Endometrial microvascular endothelial cells (primary cell): Measurements from ENCODE around the gene ZNF286A. TPM values are rescaled to one million over a fixed set of nuclear protein-coding genes. Genes with fewer than 3 reads are reported as not detected.
"Not testable (repeated sequence)": the region's sequence is repeated elsewhere in the genome, so short reads cannot be mapped to it uniquely, and the experiment has no call there.

Experiments used
- in situ Hi-C: cut with HindIII; loops from 2 replicates; pipeline ENCODE4 v1.10.0; 2017; ENCODE audit warnings: low sequenced_read_pairs, low pct_unique_long_range_greater_than_20kb; ENCODE audit errors: inconsistent ontology term
- total RNA-seq: library from RNA; depleted of rRNA; stranded (reverse); fragments of >200 nt; gene quantifications from one replicate; pipeline ENCODE4 v1.2.3, GENCODE V29; 2015; ENCODE audit errors: inconsistent ontology term

The ZNF286A gene
- total RNA-seq, 1 donor from 2014 or later = 32.4 TPM

- in situ Hi-C loops = no loop called here
Observed at GRCh38 chr17:15742921-15743320, 43.4 kb downstream of the ZNF286A start.

- in situ Hi-C loops = no loop called here
Observed at GRCh38 chr17:15744074-15744676, 44.6 kb downstream of the ZNF286A start.

GRCh38 chr17:15744885-15745284, 45.3 kb downstream of the ZNF286A start:
- in situ Hi-C loops = no loop called here

- in situ Hi-C loops = not testable (repeated sequence)
Observed at GRCh38 chr17:15749403-15749802, 49.9 kb downstream of the ZNF286A start.

- in situ Hi-C loops = not testable (repeated sequence)
Observed at GRCh38 chr17:15768865-15769533, 69.4 kb downstream of the ZNF286A start.

Other genes with a start within 250 kb of the ZNF286A start
- not detected for gene CDRT4, start 232.1 kb upstream of the ZNF286A start, total RNA-seq
- gene TVP23C, start 136.3 kb upstream of the ZNF286A start, total RNA-seq = 17.7 TPM
- gene FBXW10B, start 80.0 kb upstream of the ZNF286A start, total RNA-seq = 0.37 TPM
- gene TRIM16, start 15.4 kb upstream of the ZNF286A start, total RNA-seq = 45.1 TPM
- not detected for gene TBC1D26, start 32.5 kb downstream of the ZNF286A start, total RNA-seq
- 47.8 TPM for gene ADORA2B, start 245.4 kb downstream of the ZNF286A start, total RNA-seq